Mucosa of gallbladder (tissue), 1 donor: ENCODE results near the gene TTLL8. TPM values are rescaled to one million over a fixed set of nuclear protein-coding genes. Genes with fewer than 3 reads are reported as not detected.

ENCODE experiments used
- DNase-seq: peaks from one replicate; pipeline ENCODE4 v3.0.0-alpha.2; 2020; ENCODE audit warnings: low spot score
- total RNA-seq: library from RNA; stranded (reverse); gene quantifications from one replicate; pipeline ENCODE4 v1.2.1, GENCODE V29; 2021
- donor health status: DM: no; HTN: no; CAD: no.

TTLL8 gene
- total RNA-seq, 1 donor from 2014 or later = not detected

DNA sequence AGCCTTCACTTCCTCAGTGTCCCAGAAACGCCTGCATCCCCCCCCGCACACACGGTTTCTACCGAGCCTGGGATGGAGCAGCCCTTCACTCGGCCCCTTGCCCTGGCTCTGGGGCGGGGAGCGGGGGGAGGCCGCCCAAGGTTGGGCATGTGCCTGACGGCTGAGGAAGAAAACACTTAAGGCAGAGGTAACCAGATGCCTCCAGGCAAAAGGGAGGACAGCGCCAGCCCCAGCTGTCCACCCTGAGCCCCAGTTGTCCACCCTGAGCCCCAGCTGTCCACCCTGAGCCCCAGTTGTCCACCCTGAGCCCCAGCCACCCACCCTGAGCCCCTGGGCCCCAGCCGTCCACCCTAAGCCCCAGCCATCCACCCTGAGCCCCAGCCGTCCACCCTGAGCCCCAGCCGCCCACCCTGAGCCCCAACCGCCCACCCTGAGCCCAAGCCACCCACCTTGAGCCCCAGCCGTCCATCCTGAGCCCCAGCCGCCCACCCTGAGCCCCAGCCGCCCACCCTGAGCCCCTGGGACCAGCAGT, 3.8 kb upstream of the TTLL8 start:
- DNase-seq = no peak

DNA sequence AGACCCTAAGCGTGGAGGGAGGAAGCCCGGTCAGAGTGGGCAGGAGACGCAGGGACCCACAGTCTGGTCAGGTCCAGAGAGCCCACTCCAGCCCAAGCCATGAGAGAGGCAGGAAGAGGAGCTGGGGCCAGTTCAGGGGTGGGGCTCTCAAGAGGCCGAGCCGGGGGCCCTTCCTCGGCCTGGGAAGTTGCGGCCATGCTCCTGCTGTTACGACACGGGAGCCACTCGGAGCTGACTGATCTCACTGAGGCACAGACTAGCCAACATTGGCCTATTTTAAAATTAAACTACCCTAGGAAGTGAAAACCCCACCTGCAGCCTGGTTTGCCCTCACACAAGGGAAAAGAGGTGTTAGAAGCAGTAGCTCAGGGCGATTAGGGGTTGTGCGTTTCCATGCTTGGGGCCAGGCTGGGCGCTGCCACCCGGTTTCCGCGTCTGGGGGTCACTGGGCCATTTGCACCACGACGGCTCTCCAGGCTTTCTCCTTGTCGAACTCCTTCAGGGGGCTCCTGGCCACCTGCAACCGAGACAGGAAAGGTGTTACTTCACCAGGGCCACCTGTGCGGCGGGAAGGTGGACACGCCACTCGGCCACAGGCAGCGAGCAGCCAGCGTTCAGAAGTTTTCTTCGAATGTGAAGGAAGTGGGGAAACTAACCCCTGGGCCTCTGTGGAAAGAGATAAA, 3.2 kb upstream of the TTLL8 start:
- DNase-seq = no peak

DNA sequence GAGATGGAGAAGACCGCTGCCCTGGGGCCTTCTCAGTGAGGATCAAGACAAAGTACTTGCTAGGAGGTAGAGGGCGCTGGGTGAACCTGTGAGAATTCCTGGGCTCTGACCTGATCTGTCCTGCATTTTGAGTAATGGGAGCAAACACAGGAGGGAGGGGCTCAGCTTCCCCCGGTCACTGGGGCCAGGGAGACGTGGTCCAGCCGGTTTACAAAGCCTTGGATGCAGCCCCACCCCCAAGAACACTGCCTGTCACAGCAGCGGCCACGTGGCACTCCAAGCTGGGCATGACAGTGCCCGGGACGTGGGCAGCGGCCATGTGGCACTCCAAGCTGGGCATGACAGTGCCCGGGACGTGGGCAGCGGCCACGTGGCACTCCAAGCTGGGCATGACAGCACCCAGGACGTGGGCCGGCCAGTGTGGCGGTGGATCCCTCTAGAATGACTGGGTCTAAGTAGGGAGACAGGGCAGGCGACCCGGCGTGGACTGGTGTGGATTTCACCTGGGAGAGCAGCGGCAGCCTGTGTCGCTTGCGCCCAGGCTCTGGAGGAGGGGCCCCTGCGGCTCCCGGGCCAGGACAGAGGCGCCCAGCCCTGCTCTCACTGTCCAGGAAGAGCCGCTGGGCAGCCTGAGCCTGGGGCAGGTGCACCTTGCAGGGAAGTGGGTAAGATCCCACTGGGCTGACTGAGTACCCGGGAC, 2.5 kb upstream of the TTLL8 start:
- DNase-seq = no peak

DNA sequence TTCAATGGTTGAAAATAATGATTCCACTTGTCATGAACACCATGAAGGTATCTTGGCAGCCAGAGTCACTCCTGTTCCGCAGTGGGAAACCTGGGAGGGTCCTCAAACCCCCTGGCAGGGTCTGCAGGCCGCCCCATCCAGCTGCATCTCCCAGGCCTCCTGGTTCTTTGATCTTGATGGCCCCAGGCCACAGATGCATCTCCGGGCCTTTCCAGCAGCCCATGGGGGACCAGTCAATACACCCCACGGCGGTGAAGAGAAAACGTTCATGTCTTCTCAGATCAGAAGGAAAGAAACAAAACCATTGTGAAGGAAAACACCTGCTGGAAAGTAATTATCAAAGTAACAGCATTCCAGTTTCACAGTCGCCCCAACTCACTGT, 1.8 kb upstream of the TTLL8 start:
- DNase-seq = no peak

DNA sequence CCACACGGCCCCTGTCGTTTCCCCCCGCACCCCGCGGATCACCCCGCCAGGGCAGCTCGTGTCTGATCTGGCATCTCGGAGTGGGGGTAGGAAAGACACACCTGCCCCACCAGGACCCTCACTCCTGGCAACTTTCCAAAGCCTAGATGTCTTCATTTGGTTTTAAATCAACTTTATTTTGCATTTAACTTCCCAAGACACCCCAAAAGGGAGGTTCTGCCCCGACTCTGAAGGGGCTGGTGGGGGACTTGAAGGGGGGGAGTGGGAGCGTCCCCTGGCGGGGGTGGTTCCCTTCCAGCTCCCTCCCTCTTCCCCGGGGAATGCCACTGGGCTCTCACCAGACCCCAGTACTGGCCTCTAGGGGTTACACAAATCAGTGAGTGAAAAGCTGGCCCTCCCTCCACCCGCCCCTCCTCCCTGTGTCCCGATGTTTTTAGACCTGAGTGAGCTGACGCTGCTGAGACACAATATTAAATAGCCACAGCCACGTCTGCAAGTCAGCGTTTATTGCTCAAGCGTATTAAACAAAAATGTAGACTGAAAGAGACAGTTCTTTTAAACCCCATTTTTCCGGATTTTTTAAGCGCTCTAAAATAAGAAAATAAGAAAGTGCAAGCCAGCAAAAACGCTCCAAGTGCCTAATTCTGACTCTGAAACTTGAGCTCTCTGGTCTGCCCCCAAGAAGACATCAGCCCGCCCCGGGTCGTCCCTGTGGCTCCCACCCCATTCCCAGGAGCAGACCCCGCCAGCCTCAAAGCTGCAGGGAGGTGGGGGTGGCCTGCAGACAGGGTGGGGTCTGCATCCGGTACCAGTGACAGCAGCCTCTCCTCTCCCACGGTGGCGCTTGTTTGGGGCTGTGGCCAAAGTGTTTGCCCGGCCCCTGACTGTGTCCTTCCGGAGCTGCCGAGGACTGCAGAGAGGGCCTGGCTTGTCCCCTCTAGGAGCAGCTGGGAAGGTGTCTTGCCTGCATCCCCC, 1.1 kb upstream of the TTLL8 start:
- no peak for DNase-seq

DNA sequence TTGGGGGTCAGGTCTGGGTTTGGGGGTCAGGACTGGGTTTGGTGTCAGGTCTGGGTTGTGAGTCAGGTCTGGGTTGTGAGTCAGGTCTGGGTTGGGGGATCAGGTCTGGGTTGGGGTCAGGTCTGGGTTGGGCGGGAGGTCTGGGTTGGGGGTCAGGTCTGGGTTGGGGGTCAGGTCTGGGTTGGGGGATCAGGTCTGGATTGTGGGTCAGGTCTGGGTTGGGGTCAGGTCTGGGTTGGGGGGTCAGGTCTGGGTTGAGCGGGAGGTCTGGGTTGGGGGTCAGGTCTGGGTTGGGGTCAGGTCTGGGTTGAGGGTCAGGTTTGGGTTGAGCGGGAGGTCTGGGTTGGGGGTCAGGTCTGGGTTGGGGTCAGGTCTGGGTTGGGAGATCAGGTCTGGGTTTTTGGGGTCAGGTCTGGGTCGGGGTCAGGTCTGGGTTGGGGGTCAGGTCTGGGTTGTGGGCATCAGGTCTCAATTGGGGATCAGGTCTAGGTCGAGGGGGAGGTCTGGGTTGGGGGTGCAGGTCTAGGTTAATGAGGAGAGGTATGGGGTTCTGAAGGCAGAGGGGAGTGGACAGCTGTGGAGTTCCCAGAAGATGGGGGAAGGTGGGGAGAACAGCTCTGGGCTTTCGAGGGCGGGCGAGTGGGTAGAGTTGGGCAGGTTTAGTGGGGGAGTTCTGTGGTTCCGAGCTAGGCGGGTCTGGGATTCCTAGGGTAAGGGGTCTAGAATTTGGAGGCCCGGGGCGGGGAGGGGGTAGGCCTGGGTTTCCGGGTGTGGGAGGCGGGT, 629 bp downstream of the TTLL8 start:
- no peak for DNase-seq

DNA sequence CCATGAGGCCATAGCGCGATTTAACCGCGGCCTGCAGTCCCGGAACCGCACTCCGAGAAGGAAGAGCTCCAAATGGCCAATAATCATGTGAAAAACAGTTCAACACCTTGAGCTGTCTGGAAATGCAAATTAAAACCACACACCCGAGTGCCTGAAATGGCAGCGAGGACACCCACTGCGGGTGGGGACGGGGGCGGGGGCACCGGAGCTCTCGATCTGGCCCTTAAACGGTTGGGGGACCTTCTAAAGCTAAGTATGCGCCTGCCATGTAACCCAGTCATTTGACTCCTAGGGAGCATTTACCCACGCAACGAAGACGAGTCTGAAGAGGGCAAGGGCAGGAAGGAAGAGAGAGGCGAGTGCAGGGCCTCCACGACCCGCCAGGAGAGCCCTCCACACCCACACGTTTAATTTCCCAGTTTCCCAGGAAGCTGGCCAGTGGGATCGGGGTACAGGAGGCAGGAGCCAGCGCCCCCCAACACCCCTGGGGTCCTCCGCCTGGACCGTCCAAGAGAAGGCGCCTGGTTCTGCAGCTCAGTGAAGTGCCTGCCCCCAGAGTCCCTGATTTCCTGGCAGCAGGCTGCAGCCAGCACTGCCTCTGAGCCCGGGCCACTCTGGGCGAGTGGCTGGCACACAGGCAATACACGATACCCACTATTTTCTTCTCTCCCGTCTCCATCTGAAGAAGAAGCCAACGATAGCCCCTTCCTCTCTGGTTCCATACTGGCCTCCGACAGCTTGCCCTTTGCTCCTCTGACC, 1.7 kb downstream of the TTLL8 start:
- no peak for DNase-seq

DNA sequence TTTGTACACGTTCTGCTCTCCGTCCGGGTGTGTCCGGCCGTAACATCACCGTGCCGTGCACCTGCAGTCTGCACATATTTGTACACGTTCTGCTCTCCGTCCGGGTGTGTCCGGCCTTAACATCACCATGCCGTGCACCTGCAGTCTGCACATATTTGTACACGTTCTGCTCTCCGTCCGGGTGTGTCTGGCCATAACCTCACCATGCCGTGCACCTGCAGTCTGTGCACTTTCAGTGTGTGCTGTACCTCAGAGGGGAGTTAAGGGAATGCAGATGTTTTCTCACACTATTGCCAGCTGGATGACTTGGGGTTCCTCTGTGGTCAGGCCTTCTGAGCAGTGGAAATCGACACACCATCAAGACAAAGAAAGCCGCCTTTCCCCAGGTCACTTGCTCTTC, 4.2 kb downstream of the TTLL8 start:
- no peak for DNase-seq

DNA sequence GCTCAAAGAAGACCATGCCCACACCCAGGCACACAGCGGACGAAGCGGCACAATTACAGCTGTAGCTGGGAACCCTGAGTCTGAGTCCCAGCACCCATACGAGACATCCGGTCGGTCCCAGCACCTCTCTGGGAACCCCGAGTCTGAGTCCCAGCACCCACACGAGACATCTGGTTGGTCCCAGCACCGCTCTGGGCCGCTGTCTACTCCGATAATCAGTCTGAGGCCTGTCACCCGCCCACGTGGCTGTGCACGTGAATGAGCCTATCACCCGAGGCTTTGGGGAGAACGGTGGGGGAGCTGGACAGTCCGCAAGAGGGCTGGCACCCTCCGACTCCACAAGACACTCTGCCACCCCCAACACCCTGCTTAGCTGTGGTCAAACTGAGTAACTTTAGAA, 6.2 kb downstream of the TTLL8 start:
- DNase-seq = no peak

DNA sequence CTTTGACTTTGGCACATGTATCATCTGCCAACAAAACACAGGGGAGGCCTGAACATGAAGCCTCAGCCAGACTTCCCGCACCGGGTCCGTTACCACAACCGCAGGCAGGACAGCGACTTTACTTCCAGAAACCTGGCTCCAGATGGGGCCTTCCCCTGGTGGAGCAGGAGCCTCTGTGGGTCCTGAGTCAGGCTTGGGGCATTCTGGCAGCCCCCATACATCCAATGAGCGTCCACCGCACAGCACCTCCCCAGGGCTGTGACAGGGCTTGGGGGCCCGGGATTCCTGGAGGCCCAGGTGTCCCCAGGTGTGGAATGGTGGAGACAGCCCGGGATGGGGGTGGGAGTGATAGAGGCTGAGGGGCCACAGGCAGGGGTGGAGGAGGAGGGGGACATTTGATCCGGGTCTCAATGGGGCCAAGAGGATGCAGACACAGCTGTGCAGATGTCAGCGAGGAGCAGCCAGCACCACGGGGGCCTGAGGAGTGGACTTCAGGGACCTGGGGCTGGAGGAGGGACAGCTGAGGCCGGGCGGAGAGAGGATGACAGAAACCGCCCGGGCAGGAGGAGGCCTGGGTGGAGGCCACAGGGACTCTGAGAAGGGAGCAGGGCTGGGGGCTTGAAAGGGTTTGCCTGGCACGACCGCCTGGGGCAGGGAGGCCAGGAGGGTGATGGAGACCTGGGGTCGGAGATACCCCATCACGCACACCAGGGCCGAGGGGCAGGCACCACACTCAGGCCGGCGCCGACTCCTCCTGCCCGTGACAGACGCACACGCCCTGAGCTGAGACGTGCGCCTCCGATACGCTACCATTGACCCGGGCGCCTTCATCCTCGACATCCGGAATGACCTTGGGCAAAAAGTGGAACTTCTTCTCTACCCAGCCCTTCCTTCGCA, 8.6 kb downstream of the TTLL8 start:
- DNase-seq = no peak

DNA sequence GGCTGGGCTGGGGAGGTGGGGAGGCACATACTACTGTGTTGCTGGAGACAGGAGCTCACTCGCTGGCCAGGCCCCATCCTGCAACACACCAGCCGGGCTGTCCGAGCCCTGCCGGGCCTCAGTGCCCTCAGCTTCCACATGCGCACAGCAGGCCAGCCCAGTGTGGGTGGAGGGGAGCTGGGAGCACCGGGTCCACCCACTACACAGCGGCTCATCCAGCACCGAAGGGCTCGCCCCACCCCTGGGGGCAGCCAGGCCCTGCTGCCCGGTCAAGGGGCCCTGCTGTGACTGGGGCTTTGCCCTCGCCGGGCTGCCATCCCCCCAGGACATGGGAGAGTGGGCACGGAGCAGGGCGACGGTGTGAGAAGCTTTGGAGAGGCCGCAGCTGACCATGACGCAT, 9.3 kb downstream of the TTLL8 start:
- no peak for DNase-seq

DNA sequence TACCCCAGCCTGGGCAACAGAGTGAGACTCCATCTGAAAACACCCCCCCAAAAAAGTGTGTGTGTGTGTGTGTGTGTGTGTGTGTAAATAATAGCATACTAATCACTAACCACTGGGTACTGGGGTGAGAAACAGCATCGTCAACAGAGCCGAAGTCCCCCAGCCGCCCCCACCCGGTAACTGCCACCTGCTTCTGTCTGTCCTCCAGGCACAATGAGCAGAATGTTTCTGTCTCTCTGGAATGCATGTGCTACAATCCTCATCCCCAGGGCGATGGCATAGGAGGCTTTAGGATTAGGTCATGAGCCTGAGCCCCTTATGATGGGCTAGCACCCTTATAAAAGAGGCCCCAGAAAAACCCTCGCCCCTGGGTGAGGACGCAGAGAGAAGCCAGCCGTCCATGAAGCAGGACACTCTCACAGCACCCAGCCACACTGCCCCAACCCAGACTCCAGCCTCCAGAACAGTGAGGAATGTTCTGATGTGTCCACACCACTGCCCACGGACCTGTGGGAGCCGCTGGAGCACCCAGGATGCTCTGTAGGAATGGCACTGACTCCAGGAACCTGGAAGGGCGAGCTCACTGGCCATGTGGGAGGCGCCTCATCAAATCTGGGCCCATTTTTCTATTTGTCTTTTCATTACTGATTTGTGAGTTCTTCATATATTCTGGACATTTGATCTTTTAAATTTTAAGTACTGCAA, 9.9 kb downstream of the TTLL8 start:
- no peak for DNase-seq

DNA sequence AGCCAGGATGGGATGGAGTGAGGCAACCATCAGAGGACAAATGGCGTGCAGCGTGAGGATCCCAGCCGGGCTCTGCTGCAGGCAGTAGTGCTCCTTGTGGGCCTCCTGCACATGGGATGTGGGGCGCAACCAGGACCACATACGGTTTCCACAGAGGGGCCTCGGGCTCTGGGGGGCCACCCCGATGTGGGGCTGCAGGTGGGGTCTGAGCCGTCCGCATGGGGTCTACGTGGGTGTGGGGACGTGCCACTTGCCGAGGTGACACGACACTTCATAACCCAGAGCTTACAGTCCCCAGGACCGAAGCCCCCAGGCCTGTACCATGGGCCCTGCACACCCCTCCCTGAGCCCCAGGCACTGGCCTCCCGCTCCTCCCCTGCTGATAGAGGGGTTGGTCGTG, 10.8 kb downstream of the TTLL8 start:
- DNase-seq = no peak

DNA sequence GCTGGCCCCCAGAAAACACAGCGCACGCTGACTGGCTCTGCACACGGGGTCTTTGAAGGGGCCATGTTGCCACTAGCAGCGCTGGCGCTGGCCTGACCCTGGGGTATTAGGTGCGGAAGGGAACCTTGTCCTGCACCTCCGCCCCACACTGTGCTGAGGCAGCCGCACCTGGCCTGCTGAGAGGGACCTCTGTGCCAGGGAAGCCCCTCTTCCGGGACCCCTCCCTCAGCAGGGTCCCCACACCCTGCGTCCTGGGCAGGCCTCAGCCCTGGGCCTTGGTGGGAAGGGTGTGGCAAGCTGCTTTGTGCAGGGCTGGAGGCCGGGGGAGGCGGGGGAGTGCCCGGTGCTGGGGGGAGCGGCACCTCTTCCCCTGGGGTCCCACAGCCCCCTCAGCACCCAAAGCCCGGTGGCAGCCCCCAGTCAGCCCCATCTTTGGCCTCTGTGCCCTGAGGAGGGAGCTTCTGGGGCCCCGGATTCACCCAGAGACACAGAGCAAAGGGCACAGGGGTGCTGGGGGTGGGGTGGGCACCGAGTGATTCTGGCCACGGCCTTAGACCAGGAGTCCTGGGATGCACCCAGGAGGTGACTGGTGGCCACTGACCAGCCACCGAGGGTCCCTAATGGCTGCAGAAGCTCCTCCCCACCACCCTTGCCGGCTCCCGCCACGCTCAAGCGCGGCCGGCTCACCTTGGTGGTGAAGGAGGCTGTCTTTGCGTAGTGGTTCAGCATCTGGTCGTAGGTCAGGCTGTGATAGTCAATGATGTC, 11.4 kb downstream of the TTLL8 start:
- DNase-seq = no peak

DNA sequence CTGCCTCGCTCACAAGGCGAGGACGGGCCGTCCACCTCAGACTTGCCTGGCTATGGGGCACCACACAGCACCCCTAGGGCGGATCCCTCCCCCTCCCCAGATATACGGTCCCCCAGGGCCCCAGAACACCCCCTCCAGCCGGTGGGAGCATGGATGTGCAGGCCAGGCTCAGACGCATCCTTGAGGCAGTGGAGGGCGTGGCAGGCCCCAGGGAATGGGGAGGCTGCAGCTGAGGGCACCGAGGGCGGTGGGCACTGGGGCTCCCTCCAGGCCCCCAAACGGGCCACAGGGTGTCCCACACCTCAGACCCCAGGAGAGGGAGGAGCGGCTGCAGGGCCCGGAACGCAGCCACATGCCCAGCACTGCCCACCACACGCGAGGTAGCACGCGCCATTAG, 12.1 kb downstream of the TTLL8 start:
- DNase-seq = no peak

DNA sequence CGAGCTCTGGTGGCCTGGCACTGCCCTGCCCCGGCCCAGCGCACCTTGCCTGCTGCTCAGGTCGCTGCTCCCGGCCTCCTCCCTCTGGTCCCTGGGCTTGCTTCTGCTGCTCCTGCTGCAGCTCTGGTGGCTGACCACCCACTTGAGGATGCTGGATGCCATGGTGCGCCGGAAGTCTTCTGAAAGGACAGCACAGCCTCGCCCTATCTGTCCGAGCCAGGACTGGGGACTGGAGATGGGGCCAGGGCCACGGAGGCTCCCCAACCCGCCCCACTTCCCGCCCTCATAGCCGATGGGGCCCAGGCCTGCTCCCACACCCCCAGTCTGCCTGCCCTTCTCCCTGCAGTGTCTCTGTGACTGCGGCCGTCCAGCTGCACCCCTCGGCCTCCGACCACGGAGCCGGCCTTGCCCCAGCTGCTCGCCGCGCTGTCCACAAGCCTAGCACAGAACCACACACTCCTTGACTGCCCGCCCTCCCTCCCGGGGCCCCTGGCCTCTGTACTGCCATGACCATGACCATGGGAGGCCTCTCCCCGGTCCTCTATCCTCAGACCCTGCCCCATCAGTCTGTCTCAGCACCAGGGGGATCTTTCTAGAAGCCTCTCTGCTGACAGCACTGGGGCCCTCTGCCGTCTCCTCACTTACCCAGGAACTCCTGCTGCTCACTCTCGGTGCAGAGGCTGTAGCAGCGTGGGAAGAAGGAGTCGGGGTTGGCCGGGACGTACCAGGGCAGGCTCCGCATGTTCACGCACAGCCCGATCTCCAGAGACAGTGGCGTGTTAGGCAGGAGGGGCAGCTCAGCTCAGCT, 12.7 kb downstream of the TTLL8 start:
- DNase-seq = no peak

DNA sequence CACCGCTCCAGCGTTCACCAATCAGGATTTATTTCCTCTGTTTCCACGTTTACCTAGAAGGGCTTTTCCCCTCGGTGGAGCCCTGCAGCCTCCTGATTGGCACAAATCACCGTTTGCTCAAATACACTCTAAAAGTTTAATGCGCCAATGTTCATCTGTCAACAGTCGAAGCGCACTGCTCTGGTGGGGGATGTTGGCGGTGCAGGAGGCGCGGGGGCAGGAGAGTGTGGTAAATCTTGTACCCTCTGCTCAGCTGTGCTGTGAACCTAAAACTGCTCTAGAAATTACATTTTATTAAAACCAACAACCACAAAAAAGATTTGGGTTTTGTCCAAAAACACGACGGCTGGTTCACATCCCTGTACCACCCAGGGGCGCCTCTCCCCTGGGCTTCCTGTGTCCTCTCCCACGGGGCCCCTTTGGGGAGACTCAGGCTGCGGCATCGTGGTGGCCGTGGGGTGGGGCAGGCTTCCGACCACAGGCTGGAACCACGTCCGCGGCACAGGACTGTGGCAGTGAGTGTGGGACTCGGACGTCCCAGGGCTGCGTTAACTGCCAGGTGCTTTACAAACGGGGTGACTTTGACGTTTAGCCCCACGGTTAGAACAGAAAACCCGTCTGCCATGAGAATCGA, 13.5 kb downstream of the TTLL8 start:
- DNase-seq = no peak
